Bronchial epithelial cell (primary cell): ENCODE measurements around the gene PLOD2. TPM values are rescaled to one million over a fixed set of nuclear protein-coding genes. Genes with fewer than 3 reads are reported as not detected.

Experiments used
- DNase-seq: peaks from one replicate; pipeline ENCODE4 v3.0.0-alpha.2; 2010; ENCODE audit warnings: low read depth
- FAIRE-seq: peaks from 2 replicates; lab custom pipeline; 2011; peaks lifted over from hg19 to GRCh38; lab: Jason Lieb, UNC
- H3K27me3 ChIP-seq: 2 replicates; pipeline ENCODE4 v1.5.1; 2011; ENCODE audit warnings: low read length; ENCODE audit not compliant: control insufficient read depth, insufficient read depth
- H3K36me3 ChIP-seq: 2 replicates; pipeline ENCODE4 v1.5.1; 2011; ENCODE audit warnings: low read length; ENCODE audit not compliant: control insufficient read depth, insufficient read depth
- H3K4me3 ChIP-seq: 2 replicates; pipeline ENCODE4 v1.5.1; 2011; ENCODE audit warnings: mild to moderate bottlenecking, low read depth, low read length, control low read depth
- total RNA-seq: library from RNA; depleted of rRNA; stranded (reverse); fragments of >200 nt; gene quantifications from 2 replicates; pipeline ENCODE4 v1.2.1, GENCODE V29; 2014
- TF ChIP-seq, protein P1 (sequence below): IDR thresholded peaks from 2 replicates; pipeline ENCODE4 v1.5.1; 2011; ENCODE audit warnings: mild to moderate bottlenecking, moderate library complexity, low read length, control low read depth, inconsistent platforms; ENCODE audit not compliant: insufficient read depth, severe bottlenecking

The PLOD2 gene
- total RNA-seq, 1 donor from 2014 or later: 36.6 TPM

DNA sequence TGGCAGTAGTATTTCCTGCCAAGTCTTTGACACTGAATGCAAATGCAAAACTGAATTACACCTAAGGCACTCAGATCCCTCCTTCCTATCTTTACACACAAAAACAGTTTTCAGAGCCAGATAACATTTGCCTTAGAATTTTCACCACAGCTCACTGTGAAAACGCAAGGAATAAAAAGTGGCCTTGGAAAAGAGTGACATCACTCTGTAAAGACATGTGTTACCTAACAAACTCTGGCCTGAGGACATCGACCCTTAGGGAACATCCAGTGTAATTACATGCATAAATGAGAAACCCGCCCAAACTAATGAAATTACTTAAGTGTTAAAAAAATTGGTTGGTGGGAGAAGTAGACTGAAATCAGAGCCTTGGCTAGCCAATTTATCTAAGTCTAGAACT lies 88.9 kb downstream of the PLOD2 start:
- TF ChIP-seq, protein P1, sequence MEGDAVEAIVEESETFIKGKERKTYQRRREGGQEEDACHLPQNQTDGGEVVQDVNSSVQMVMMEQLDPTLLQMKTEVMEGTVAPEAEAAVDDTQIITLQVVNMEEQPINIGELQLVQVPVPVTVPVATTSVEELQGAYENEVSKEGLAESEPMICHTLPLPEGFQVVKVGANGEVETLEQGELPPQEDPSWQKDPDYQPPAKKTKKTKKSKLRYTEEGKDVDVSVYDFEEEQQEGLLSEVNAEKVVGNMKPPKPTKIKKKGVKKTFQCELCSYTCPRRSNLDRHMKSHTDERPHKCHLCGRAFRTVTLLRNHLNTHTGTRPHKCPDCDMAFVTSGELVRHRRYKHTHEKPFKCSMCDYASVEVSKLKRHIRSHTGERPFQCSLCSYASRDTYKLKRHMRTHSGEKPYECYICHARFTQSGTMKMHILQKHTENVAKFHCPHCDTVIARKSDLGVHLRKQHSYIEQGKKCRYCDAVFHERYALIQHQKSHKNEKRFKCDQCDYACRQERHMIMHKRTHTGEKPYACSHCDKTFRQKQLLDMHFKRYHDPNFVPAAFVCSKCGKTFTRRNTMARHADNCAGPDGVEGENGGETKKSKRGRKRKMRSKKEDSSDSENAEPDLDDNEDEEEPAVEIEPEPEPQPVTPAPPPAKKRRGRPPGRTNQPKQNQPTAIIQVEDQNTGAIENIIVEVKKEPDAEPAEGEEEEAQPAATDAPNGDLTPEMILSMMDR: no peak
- Histone ChIP-seq H3K36me3 (peaks cover 6% of the 10 kb centered on the region), H3K27me3 (no peaks in the 10 kb centered on the region), H3K4me3 (no peak overlapping the region)
- no peak for DNase-seq
- FAIRE-seq: no peak

DNA sequence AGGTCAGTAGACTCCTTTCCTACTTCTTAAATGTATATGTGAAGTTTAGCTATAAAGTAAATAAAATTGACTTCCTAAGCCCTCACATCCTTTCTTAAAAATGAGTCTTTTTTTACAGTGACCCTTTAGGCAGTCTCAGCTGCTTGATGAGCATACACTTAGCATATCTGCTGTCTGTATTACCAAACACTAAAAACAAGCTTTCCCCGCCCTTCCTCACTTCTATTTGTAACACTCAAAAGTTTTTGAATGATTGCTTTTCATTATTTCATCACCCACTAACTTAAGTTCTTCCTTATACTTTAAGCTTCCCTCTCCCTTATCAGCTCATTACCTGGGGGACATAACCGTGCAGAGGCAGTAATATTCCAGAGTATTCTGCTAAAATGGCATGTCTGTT lies 89.4 kb downstream of the PLOD2 start:
- no peak for FAIRE-seq
- no peak for DNase-seq
- TF ChIP-seq, protein P1: no peak
- H3K36me3 ChIP-seq: peaks cover 6% of the 10 kb centered on the region
- no peak overlapping the region for H3K4me3 ChIP-seq
- no peaks in the 10 kb centered on the region for H3K27me3 ChIP-seq

DNA sequence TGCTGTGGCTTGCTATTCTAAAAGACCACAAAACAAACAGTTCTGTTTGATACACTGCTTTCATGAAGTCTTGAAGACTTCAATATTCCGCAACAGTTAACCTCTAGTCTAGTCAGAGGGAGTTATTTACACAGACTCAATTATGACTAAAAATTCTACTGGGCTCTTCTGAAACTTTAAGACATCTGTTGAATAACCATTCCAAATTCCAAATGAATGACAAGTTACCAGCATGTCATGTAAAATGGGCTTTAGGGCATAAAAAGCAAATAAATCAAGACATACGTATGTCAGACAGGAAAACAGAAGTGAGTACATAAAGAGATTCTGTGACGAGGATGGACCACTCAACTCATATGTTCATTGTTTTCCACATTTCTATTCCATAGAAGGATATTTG lies 93.9 kb downstream of the PLOD2 start:
- Histone ChIP-seq H3K36me3 (peaks cover 5% of the 10 kb centered on the region), H3K27me3 (no peaks in the 10 kb centered on the region), H3K4me3 (no peak overlapping the region)
- FAIRE-seq (no peak), DNase-seq (peak; percentile 69)
- TF ChIP-seq, protein P1: no peak

DNA sequence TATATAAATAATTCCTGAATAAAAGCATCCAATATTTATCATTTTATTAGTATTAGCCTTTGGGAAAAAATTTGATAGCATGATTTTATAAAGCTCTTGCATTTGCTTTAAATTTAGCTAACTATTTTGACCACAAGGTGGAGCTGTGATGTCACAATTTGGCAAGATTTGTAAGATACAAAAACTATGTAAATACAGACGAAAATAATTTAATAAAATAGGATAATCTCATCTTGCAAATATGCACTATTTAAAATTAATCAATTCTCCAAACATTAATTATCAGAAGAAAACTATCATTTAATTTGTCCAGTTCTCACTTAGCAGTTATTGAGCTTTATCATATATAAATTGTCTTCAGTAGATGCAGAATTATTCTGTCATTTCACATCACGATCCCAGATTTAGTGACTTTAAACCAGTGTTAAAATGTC lies 95.4 kb downstream of the PLOD2 start:
- DNase-seq: peak; percentile 62
- peaks cover 1% of the 10 kb centered on the region for H3K36me3 ChIP-seq
- no peak for FAIRE-seq
- TF ChIP-seq, protein P1: peak; percentile 24
- no peak overlapping the region for H3K4me3 ChIP-seq
- H3K27me3 ChIP-seq: no peaks in the 10 kb centered on the region

DNA sequence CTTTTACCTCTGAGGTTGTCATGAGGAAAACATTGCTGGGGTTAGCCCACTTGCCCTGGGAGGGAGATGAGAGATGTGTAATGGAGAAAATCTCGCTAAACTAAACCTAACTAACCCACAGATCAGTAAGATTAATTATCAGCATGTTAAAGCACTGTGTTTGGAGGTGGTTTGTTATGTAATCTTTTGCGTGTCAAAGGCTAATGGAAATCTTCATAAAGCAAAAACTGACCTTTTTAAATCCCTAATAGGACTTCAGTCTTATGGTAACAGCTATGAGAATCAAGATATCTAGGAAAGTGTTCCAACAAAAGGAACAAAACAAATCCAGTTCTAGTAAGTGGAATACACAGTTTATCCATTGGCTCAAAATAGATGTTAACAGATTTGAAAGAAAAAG lies 102.7 kb downstream of the PLOD2 start:
- H3K4me3 ChIP-seq: no peak overlapping the region
- no peak for DNase-seq
- no peak for FAIRE-seq
- H3K36me3 ChIP-seq: no peaks in the 10 kb centered on the region
- no peaks in the 10 kb centered on the region for H3K27me3 ChIP-seq
- TF ChIP-seq, protein P1: no peak

DNA sequence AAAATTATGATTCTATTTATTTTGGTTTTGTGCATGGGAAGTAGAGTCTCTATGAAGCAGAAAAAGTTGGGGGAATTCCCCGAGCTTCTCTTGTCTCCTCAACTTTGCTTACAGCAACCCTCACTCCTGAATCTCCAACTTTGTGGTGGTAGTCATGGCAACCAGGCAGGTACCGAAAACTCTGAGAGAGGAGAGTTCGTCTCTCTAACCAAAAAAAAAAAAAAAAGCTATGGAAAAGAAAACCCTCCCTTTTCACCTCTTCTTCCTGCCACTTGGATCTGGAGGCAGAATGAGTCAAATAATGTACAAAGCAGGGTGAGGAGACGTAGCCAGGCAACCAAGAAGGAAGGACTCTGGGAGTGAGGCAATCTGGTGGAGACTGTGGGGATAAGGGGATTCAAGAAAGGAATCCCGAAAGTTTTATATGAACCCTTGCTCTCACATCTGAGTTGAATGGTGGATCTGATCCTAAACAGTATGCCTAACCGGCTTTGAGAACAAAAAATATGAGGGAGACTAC lies 108.1 kb downstream of the PLOD2 start:
- no peak for FAIRE-seq
- Histone ChIP-seq H3K4me3 (no peak overlapping the region), H3K27me3 (no peaks in the 10 kb centered on the region), H3K36me3 (no peaks in the 10 kb centered on the region)
- TF ChIP-seq, protein P1: no peak
- DNase-seq: peak; percentile 26
